Activated CD4-positive, alpha-beta T cell treated with anti-CD3 and anti-CD28 coated beads for 48 hours (primary cell): ENCODE data around the gene GREB1L.
A peak's percentile ranks its signal among the peaks of the same experiment; 100 is the strongest.
"Not testable (repeated sequence)": the region's sequence is repeated elsewhere in the genome, so short reads cannot be mapped to it uniquely, and the experiment has no call there.

Source experiments
- DNase-seq: peaks from one replicate; pipeline ENCODE4 v3.0.0-alpha.2; 2020

The GREB1L gene

GRCh38 chr18:21242141-21242779 lies at the start of gene GREB1L:
GREB1L (plus strand) TSS chr18:21242232; CDS start chr18:21383519, 141,287 bp downstream.
- DNase-seq, result peak; percentile 60

GRCh38 chr18:21192308-21192624 lies 49.8 kb upstream of the GREB1L start:
- no peak for DNase-seq

GRCh38 chr18:21194871-21195771 lies 46.9 kb upstream of the GREB1L start:
- no peak for DNase-seq

- DNase-seq, result no peak
Measured at GRCh38 chr18:21196426-21196825, 45.6 kb upstream of the GREB1L start.

- DNase-seq, result no peak
Measured at GRCh38 chr18:21203126-21203525, 38.9 kb upstream of the GREB1L start.

GRCh38 chr18:21203542-21204241 lies 38.3 kb upstream of the GREB1L start:
- no peak for DNase-seq

- DNase-seq, result no peak
Measured at GRCh38 chr18:21205695-21206094, 36.3 kb upstream of the GREB1L start.

GRCh38 chr18:21210278-21210677 lies 31.8 kb upstream of the GREB1L start:
- no peak for DNase-seq

GRCh38 chr18:21210784-21211183 lies 31.2 kb upstream of the GREB1L start:
- DNase-seq, result no peak

GRCh38 chr18:21214409-21214808 lies 27.6 kb upstream of the GREB1L start:
- DNase-seq, result not testable (repeated sequence)

- no peak for DNase-seq
Measured at GRCh38 chr18:21215490-21215889, 26.5 kb upstream of the GREB1L start.

- no peak for DNase-seq
Measured at GRCh38 chr18:21218862-21219261, 23.2 kb upstream of the GREB1L start.

GRCh38 chr18:21230436-21230835 lies 11.6 kb upstream of the GREB1L start:
- DNase-seq, result no peak

GRCh38 chr18:21241301-21242048 lies 557 bp upstream of the GREB1L start:
- no peak for DNase-seq

- no peak for DNase-seq
Measured at GRCh38 chr18:21242780-21243401, 859 bp downstream of the GREB1L start.

GRCh38 chr18:21254576-21254975 lies 12.5 kb downstream of the GREB1L start:
- no peak for DNase-seq

- DNase-seq, result no peak
Measured at GRCh38 chr18:21255211-21255610, 13.2 kb downstream of the GREB1L start.

GRCh38 chr18:21257386-21257785 lies 15.4 kb downstream of the GREB1L start:
- no peak for DNase-seq

- DNase-seq, result no peak
Measured at GRCh38 chr18:21260621-21261020, 18.6 kb downstream of the GREB1L start.

- no peak for DNase-seq
Measured at GRCh38 chr18:21261352-21261751, 19.3 kb downstream of the GREB1L start.

GRCh38 chr18:21262244-21262643 lies 20.2 kb downstream of the GREB1L start:
- no peak for DNase-seq

GRCh38 chr18:21262979-21263378 lies 20.9 kb downstream of the GREB1L start:
- no peak for DNase-seq

GRCh38 chr18:21264651-21265050 lies 22.6 kb downstream of the GREB1L start:
- DNase-seq, result no peak
